Measurements from ENCODE around the gene APCDD1L.

DNA sequence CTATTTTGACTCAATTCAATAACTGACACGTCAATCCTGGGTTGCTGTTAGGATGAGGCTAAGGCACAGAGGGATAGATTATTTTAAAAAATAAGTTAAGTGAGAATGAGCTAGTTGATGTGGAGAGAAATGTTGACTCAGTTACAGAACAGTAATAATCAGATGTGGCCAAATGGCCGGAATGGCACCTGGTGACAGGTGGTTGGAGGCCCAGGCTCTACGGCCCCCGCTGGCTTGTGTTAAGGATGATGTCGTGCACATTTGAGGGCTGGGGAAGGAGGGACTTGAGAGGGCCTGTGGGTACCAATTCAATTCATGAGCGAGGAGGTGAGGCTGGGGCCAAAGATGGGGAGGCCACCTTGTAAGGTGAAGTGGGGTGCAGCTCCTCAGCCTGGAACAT lies 31.7 kb downstream of the APCDD1L start:
- TF ChIP-seq, protein P1, sequence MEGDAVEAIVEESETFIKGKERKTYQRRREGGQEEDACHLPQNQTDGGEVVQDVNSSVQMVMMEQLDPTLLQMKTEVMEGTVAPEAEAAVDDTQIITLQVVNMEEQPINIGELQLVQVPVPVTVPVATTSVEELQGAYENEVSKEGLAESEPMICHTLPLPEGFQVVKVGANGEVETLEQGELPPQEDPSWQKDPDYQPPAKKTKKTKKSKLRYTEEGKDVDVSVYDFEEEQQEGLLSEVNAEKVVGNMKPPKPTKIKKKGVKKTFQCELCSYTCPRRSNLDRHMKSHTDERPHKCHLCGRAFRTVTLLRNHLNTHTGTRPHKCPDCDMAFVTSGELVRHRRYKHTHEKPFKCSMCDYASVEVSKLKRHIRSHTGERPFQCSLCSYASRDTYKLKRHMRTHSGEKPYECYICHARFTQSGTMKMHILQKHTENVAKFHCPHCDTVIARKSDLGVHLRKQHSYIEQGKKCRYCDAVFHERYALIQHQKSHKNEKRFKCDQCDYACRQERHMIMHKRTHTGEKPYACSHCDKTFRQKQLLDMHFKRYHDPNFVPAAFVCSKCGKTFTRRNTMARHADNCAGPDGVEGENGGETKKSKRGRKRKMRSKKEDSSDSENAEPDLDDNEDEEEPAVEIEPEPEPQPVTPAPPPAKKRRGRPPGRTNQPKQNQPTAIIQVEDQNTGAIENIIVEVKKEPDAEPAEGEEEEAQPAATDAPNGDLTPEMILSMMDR (IDR thresholded peaks at IDR 0.05; ENCODE audit: insufficient read depth, low read length, poor library complexity, severe bottlenecking): no peak
- no peak for TF ChIP-seq EZH2phosphoT487 (conservative IDR thresholded peaks at IDR 0.05; ENCODE audit: low read length)
